Measurements from ENCODE around the gene ZBTB16.

DNA sequence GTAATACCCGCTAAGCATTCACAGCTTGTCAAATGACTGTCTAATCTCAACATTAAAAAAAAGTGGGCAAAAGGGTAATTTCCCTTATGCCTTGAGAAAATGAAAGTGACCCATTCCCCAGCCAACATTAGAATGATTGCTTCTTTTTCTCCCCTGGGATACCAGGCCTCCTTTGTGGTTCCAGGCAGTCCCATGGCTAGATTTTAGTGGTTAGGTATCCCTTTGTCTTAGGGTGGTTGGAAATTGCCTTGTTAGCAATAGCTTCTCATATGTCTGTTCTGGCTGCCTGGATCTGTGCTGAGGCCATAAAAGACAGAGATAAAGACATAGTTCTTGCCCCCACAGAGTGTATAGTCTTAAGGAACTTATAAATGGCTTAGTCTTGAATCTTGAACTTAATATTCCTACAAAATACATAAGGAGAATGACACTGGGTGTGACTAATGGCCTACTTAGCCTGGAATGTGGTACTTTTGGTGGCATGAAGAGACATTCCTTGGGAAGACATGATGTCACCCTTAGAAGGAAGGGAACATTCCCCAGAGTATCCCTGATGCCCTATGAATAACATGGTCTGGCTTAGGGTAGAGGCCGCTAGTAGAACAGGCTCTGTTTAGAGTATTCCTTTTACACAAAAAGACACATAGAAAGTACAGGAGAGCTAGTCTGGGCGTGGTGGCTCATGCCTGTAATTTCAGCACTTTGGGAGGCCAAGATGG lies 90.3 kb downstream of the ZBTB16 start:
- TF ChIP-seq, protein P1, sequence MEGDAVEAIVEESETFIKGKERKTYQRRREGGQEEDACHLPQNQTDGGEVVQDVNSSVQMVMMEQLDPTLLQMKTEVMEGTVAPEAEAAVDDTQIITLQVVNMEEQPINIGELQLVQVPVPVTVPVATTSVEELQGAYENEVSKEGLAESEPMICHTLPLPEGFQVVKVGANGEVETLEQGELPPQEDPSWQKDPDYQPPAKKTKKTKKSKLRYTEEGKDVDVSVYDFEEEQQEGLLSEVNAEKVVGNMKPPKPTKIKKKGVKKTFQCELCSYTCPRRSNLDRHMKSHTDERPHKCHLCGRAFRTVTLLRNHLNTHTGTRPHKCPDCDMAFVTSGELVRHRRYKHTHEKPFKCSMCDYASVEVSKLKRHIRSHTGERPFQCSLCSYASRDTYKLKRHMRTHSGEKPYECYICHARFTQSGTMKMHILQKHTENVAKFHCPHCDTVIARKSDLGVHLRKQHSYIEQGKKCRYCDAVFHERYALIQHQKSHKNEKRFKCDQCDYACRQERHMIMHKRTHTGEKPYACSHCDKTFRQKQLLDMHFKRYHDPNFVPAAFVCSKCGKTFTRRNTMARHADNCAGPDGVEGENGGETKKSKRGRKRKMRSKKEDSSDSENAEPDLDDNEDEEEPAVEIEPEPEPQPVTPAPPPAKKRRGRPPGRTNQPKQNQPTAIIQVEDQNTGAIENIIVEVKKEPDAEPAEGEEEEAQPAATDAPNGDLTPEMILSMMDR (IDR thresholded peaks at IDR 0.05), result no peak
- TF ChIP-seq POLR2A (IDR thresholded peaks at IDR 0.05), result no peak

Measured in ovary (tissue), 3 donors.